Measurements from ENCODE around the gene BCL3.
A peak's percentile ranks its signal among the peaks of the same experiment; 100 is the strongest.

The BCL3 gene

DNA sequence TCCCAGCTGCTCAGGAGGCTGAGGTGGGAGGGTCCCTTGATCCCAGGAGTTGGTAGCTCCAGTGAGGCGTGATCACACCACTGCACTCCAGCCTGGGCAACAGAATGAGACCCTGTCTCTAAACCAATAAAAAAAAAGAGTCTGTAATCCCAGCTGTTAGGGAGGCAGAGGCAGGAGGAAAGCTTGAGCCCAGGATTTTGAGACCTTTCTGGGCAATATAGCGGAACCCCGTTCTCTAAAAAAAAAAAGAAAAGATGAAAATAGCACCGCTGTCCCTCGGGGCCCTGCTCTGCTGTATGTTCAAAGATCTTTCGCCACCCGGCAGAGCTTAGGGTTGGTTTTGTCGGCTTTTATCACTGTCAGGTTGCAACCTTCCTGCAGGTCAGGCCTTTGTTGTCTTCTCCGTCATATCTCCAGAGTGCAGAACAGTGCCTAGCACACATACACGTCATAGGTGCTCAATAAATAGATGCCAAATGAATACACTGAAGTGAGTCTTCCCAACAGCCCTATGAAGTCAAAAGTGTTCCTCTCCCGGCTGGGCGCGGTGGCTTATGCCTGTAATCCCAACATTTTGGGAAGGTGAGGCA is 47.0 kb downstream of the BCL3 start:
- DNase-seq = no peak

DNA sequence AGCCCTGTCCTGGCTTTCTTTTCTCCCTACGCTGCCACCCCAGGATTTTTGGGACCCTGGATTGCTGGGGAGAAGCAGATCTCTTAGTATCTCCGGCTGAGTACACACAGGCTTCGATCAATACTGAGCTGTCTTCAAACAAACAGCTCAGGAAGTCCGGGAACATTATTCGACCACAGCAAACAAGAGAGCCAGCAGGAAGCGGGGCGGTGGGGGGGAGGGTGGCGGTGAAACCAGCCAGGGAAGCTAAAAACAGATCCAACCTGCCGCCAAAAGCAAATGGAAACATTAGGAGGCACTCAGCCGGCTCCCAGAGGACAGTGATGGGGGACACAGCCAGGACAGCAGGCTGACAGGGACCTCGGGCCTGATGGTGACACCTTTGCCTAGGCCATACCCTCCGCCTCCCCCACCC is 48.2 kb downstream of the BCL3 start:
- DNase-seq = peak; percentile 60

DNA sequence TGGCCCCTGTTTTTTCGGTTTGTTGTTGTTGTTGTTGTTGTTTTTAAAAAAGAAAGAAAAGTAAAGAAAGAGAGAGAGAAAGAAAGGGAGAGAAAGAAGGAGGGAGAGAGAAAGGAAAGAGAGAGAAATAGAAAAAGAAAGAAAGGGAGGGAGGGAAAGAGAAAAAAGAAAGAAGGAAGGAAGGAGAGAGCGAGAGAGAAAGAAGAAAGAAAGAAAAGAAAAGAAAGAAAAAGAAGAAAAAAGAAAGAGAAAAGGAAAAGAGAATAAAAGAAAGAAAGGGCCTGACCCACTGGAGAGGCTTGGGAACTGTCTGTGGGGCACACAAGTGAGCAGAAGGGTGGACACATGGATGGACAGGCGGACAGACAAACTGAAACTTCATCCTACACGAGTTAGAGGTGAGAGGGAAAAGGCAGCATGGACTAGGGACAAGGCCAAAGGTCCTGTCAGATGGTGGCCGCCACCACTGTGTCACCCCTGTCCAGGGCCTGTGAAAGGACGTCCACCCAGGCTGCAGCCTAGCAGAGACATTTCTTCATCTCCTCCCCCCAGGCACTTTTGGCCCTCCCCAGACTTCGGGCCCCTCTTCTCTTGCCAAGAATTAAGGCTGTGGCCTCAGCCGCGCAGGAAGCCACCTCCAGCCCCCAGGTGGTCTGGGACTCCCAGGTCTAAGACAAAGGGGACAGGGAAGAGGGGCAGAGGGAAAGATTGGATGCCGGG is 51.3 kb downstream of the BCL3 start:
- DNase-seq = no peak

DNA sequence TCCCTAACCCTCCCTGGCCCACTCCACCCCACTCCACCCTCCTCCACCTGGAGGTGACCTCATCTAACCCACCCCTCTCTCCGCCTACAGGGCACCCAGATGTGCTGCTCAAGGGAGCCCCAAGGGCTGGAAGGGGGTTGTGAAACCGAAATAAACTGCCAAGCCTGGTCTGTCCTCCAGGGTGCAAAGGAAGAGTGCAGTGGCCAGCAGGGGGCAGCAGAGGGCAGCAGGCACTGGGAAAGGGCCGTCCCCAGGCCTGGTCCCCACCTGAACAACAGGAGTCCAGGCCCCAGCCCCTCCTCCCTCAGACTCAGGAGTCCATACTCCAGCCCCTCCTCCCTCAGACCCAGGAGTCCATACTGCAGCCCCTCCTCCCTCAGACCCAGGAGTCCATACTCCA is 52.0 kb downstream of the BCL3 start:
- peak; percentile 89 for DNase-seq

DNA sequence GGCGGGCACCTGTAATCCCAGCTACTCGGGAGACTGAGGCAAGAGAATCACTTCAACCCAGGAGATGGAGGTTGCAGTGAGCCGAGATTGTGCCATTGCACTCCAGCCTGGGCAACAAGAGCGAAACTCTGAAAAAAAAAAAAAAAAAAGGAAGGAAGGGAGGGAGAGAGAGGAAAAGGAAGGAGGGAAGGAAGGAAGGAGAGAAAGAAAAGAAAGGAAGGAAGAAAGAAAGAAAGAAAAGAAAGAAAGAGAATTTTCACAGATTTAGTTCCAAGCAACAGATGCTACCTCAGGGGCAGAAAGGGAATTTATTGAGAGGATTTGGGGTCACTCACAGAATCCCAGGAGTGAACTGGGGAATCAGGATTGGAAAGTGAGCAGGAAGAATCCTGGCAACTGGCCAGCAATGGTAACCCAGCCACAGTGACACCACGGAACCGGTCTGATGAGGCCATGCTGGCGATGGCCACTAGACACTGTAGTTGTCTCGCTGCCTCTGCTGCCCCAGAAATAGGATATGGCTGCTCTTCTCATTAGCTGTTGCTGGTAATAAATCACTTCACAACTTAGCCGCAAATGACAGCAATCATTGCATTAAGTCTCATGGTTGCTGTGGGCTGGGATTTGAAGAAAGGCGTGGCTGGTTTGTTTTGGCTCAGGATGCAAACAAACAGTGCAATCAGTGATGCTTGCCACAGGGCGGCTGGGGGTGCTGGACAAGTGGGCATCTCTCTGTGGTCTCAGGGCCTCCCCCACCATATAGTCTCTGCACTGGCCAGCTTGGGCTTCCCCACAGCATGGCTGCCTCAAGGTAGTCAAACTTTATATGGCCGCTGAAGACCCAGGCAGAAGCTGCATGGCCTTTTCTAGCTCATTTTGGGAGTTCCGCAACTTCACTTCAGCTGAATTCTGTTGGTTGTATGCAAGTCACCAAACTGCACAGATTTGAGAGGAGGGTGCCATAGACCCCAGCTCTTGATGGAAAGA is 55.2 kb downstream of the BCL3 start:
- no peak for DNase-seq

DNA sequence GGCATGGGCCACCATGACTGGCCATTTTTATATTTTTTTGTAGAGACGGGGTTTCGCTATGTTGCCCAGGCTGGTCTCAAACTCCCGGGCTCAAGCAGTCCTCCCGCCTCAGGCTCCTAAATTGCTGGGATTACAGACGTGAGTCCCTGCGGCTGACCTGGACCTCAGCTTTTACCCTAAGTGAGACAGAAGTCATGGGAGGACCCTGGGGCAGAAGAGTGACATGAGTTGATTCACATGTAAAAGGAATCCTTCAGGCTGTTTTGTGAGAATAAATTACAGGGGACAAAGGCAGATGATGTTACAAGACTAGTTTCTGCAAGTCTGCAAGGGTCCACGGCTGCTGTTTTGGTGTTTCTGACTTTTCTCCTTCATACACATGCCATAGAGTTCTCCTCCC is 57.8 kb downstream of the BCL3 start:
- no peak for DNase-seq

DNA sequence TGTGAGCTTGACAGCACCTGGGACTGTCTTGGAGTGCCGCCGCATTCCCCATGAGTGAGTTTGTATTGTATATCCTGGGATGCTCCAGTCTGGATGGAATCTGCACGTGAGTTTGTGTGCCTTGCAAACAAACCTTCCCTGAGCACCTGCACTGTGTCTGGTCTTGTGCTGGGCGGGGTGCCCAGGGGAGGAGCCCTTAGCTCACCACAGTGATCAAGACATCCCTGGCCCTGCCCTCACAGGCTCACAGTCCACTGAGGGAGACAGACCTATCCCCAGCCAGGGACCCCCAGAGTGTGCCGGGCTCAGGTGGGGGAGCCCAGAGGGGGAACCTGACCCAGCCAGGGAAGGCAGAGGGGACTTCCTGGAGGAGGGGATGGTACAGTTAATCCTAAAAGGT is 58.7 kb downstream of the BCL3 start:
- DNase-seq = no peak

DNA sequence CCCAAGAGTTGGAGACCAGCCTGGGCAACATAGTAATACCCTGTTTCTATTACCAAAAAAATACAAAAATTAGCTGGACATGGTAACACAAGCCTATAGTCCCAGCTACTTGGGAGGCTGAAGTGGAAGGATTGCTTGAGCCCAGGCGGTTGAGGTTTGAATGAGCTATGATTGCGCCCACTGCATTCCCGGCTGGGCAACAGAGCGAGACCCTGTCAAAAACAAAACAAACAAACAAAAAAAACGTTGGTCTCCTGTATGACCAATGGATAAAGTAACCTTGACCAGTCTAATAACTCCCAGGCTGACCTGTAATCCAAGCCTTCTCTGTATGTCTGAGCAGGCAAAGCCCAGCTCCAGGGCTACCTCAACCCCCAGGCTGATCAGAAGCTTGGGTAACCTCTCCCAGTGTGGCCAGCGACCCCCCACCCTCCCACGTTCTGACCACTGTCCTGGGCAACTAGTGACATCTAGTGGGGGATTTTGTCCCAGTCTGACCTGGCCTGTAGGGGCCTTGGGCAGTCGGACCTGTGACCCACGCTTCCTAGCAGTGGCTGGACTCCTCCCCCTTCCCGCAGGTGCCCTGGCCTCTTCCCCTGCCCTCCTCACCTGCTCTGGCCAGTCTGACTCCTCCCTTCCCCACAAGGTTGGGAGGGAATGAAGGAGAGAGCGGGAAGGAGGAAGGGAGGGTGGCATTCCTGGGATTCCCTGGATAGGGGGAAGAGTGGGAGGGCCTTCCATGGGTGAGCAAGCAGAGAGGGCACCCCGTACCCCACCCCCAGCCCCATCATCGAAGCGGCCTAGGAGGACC is 59.3 kb downstream of the BCL3 start:
- DNase-seq = peak; percentile 57

DNA sequence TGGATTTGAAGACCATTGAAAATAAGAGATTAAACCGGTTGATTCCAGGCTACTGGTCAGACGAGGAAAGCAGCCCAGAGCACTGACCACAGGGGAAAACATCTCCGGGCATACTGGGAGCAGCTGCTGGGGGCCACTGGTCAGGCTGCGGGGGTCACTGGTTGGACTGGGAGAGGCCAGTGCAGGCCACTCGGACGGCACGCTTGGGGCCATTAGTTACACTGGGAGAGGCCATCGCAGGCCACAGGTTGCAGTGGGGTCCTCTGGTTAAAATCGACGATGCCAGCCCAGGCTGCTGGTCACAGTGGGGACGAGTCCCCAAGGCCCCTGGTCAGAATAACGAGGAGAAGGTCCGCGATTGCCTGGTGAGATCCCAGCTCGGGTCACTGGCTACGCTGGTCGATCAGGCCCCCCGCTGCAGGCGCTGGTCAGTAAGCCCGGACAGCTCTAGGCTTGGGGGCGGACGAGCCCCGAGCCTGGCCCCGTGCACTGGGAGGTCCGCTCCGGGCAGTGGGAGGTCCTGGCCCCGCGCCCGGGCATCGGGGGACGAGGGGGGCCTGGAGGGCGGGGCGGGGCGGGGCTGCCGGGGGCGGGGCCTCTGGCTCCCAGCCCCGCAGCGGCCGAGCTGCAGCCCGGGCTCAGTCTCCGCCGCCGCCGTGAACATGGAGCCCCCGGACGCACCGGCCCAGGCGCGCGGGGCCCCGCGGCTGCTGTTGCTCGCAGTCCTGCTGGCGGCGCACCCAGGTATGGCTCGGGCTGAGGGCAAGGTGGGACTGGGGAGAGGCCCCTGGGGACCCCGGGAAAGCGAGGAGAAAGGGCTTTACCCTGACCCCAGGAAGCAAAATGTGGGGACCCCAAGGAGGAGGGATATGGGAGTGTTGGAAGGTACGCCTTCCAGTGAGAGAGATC is 60.2 kb downstream of the BCL3 start, which contains the start of gene BCAM:
BCAM (plus strand) TSS at position 641 of the 909 bp plus-strand sequence; CDS start at position 663, 22 bp downstream.
- peak; percentile 89 for DNase-seq

All from right forelimb (tissue), 1 donor.